Keratinocyte (primary cell): ENCODE results near the gene PRKCZ. TPM values are rescaled to one million over a fixed set of nuclear protein-coding genes. Genes with fewer than 3 reads are reported as not detected.

Source experiments
- DNase-seq: peaks from one replicate; pipeline ENCODE4 v3.0.0-alpha.2; 2011; ENCODE audit warnings: low read depth, missing footprints, low spot score
- FAIRE-seq: peaks from 2 replicates; lab custom pipeline; 2011; peaks lifted over from hg19 to GRCh38; lab: Jason Lieb, UNC
- H2AFZ ChIP-seq: 2 replicates; pipeline ENCODE4 v1.6.0; 2012; ENCODE audit warnings: low read length, control low read depth, inconsistent platforms; ENCODE audit not compliant: control insufficient read depth
- H3K27ac ChIP-seq: 2 replicates; pipeline ENCODE4 v1.5.1; 2011; ENCODE audit warnings: low read length; ENCODE audit not compliant: control insufficient read depth, insufficient read depth
- H3K27me3 ChIP-seq: 3 replicates; pipeline ENCODE4 v1.6.0; 2011; ENCODE audit warnings: low read length; ENCODE audit not compliant: control insufficient read depth, insufficient read depth; ENCODE audit errors: extremely low read depth
- H3K36me3 ChIP-seq, 2 experiments: 2 replicates in 1 of 2; 3 replicates in 1 of 2; pipeline ENCODE4 v1.5.1; 2011; ENCODE audit warnings: low read length in 2 of 2, mild to moderate bottlenecking in 1 of 2; ENCODE audit not compliant: control insufficient read depth in 2 of 2, insufficient read depth in 2 of 2; ENCODE audit errors: extremely low read depth in 1 of 2
- H3K4me1 ChIP-seq: 3 replicates; pipeline ENCODE4 v1.5.1; 2011; ENCODE audit warnings: low read length; ENCODE audit not compliant: control insufficient read depth, insufficient read depth; ENCODE audit errors: extremely low read depth
- H3K4me2 ChIP-seq: 3 replicates; pipeline ENCODE4 v1.6.0; 2011; ENCODE audit warnings: low read depth, low read length; ENCODE audit not compliant: control insufficient read depth, insufficient read depth; ENCODE audit errors: extremely low read depth
- H3K4me3 ChIP-seq, 3 experiments: fragments of 200-600 bp in 1 of 3; sonication (generic) in 1 of 3; 2 replicates in 2 of 3; 3 replicates in 1 of 3; pipeline ENCODE4 v1.5.1; 2011 to 2016; ENCODE audit warnings: low read length in 3 of 3, mild to moderate bottlenecking in 3 of 3, control low read depth in 2 of 3, inconsistent platforms in 1 of 3, low read depth in 1 of 3, mixed read lengths in 1 of 3, mixed run types in 1 of 3, moderate library complexity in 1 of 3; ENCODE audit not compliant: control insufficient read depth in 2 of 3, insufficient read depth in 2 of 3; ENCODE audit errors: extremely low read depth in 1 of 3
- H3K79me2 ChIP-seq: 2 replicates; pipeline ENCODE4 v1.6.0; 2012; ENCODE audit warnings: low read length; ENCODE audit not compliant: control insufficient read depth, insufficient read depth
- H3K9ac ChIP-seq: 3 replicates; pipeline ENCODE4 v1.6.0; 2011; ENCODE audit warnings: low read length; ENCODE audit not compliant: control insufficient read depth, insufficient read depth; ENCODE audit errors: extremely low read depth
- H3K9me1 ChIP-seq: 3 replicates; pipeline ENCODE4 v1.6.0; 2011; ENCODE audit warnings: low read length; ENCODE audit not compliant: control insufficient read depth, insufficient read depth; ENCODE audit errors: extremely low read depth
- H3K9me3 ChIP-seq: 2 replicates; pipeline ENCODE4 v1.5.1; 2012; ENCODE audit warnings: low read depth, low read length; ENCODE audit not compliant: control insufficient read depth
- H4K20me1 ChIP-seq: 3 replicates; pipeline ENCODE4 v1.6.0; 2011; ENCODE audit warnings: low read length; ENCODE audit not compliant: control insufficient read depth, insufficient read depth; ENCODE audit errors: extremely low read depth
- EZH2 ChIP-seq: IDR thresholded peaks from one replicate; pipeline ENCODE4 v1.6.1; 2012; ENCODE audit warnings: inconsistent platforms, mild to moderate bottlenecking, low read length, moderate library complexity
- dilution Hi-C: fragments of 300-500 bp; cut with MboI; formaldehyde crosslinking; loops from one replicate; pipeline ENCODE4 v1.7.0; 2020; ENCODE audit warnings: low sequenced_read_pairs; ENCODE audit not compliant: extremely low pct_ligation_motif_present
- polyA plus RNA-seq, 5 experiments: library from polyadenylated mRNA; depleted of rRNA in 3 of 5; stranded (reverse) in 3 of 5; stranded (forward) in 1 of 5; unstranded in 1 of 5; fragments of >200 nt; gene quantifications; 1 replicate in 1 of 5; 2 replicates in 3 of 5; 3 replicates in 1 of 5; pipeline versions ENCODE4 v1.2.1 to v1.2.3, GENCODE V29; 2011 to 2012; ENCODE audit warnings: missing spikeins in 2 of 5, low read depth in 1 of 5, low replicate concordance in 1 of 5
- TF ChIP-seq, protein P1 (sequence below), 3 experiments: IDR thresholded peaks in 1 of 3; conservative IDR thresholded peaks in 1 of 3; optimal IDR thresholded peaks in 1 of 3; 2 replicates in 2 of 3; 3 replicates in 1 of 3; pipeline versions ENCODE3 to v1.5.1; 2011; ENCODE audit warnings: low read length in 3 of 3, mild to moderate bottlenecking in 3 of 3, moderate library complexity in 2 of 3, control low read depth in 1 of 3, inconsistent platforms in 1 of 3; ENCODE audit not compliant: insufficient read depth in 2 of 3; ENCODE audit errors: extremely low read depth in 1 of 3

PRKCZ gene
- polyA plus RNA-seq, 1 donor (not counting 4 experiments of a cell fraction or from before 2014, with no cell fraction given) = 36.3 TPM

- no peaks in the 10 kb centered on the region for H3K4me1 ChIP-seq
- H3K9me3 ChIP-seq = no peaks in the 10 kb centered on the region
- H3K36me3 ChIP-seq = peaks cover 13 to 25% of the 10 kb centered on the region in 2 experiments
- no peak overlapping the region for H3K4me3 ChIP-seq
- no peak overlapping the region for H3K4me2 ChIP-seq
- H3K27me3 ChIP-seq = no peaks in the 10 kb centered on the region
- H4K20me1 ChIP-seq = peaks cover 7% of the 10 kb centered on the region
- no peak for DNase-seq
- dilution Hi-C loops = no loop called here
- no peaks in the 10 kb centered on the region for H3K9me1 ChIP-seq
- no peak overlapping the region for H3K9ac ChIP-seq
- no peak overlapping the region for H3K27ac ChIP-seq
- H3K79me2 ChIP-seq = peaks cover 4% of the 10 kb centered on the region
- no peak for FAIRE-seq
- no peak overlapping the region for H2AFZ ChIP-seq
- TF ChIP-seq, protein P1, sequence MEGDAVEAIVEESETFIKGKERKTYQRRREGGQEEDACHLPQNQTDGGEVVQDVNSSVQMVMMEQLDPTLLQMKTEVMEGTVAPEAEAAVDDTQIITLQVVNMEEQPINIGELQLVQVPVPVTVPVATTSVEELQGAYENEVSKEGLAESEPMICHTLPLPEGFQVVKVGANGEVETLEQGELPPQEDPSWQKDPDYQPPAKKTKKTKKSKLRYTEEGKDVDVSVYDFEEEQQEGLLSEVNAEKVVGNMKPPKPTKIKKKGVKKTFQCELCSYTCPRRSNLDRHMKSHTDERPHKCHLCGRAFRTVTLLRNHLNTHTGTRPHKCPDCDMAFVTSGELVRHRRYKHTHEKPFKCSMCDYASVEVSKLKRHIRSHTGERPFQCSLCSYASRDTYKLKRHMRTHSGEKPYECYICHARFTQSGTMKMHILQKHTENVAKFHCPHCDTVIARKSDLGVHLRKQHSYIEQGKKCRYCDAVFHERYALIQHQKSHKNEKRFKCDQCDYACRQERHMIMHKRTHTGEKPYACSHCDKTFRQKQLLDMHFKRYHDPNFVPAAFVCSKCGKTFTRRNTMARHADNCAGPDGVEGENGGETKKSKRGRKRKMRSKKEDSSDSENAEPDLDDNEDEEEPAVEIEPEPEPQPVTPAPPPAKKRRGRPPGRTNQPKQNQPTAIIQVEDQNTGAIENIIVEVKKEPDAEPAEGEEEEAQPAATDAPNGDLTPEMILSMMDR (optimal IDR thresholded peaks at IDR 0.05 in 1 of 3, IDR thresholded peaks at IDR 0.05 in 1 of 3, conservative IDR thresholded peaks at IDR 0.05 in 1 of 3; ENCODE audit: extremely low read depth in 1 of 3, insufficient read depth in 2 of 3, low read length in 3 of 3) = no peak
- TF ChIP-seq EZH2 = no peak
Measured at GRCh38 chr1:2151911-2152310, 101.7 kb downstream of the PRKCZ start.

DNA sequence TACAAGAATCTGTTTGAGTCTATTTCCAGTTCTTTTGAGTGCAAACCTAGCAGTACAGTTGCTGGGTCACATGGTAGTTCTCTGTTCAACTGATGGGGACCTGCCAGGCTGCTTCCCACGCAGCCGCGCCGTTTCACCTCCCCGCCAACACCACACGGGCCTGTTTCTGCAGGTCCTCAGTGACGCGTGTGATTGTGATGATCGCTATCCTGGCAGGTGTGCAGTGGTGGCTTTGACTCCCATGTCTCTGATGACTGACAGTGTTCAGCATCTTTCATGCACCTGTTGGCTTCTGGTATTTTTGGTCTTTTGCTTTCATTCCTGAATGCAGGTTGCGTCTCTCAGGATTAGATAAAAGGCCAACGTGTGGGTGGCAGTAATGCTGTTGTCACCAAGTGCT is 102.7 kb downstream of the PRKCZ start:
- FAIRE-seq = no peak

More for the DNA sequence above, 102.7 kb downstream of the PRKCZ start:
- Histone ChIP-seq H3K4me1 (no peaks in the 10 kb centered on the region), H3K36me3 (peaks cover 11 to 28% of the 10 kb centered on the region in 2 experiments), H3K4me2 (no peak overlapping the region), H4K20me1 (peaks cover 7% of the 10 kb centered on the region), H3K9me1 (no peaks in the 10 kb centered on the region), H2AFZ (no peak overlapping the region), H3K79me2 (peaks cover 4% of the 10 kb centered on the region), H3K4me3 (no peak overlapping the region), H3K9me3 (no peaks in the 10 kb centered on the region), H3K9ac (no peak overlapping the region), H3K27me3 (no peaks in the 10 kb centered on the region), H3K27ac (no peak overlapping the region)
- dilution Hi-C loops = no loop called here
- no peak for TF ChIP-seq EZH2
- TF ChIP-seq, protein P1 (optimal IDR thresholded peaks at IDR 0.05 in 1 of 3, IDR thresholded peaks at IDR 0.05 in 1 of 3, conservative IDR thresholded peaks at IDR 0.05 in 1 of 3; ENCODE audit: extremely low read depth in 1 of 3, insufficient read depth in 2 of 3, low read length in 3 of 3) = no peak
- DNase-seq = no peak
